HG03520 (cell line): ENCODE data around the gene GNG13.
A peak's percentile ranks its signal among the peaks of the same experiment; 100 is the strongest.

ENCODE experiments used
- ATAC-seq: cut with Tn5 transposase; IDR thresholded peaks from one replicate; pipeline ENCODE4 v1.9.1; 2021; ENCODE audit warnings: mild to moderate bottlenecking, moderate library complexity; ENCODE audit not compliant: unreplicated experiment

The GNG13 gene

DNA sequence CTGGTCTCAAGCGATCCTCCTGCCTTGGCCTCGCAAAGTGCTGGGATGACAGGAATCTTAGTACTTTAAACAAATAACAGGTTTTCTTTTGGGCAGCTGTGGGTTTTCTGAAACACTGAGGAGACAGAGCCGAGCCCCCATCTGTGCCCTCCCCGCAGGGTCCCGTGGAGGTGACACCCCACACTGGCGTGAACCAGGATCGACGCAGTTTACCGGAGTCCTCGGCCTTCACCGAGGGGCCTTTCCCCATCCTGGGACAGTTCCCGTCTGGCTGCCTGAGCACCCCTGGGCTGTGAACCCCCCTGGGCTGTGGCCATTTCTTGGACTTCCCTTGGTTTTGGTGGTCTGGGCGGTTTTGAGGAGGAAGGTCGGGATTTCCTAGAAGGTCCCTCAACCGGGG, 15.3 kb upstream of the GNG13 start:
- ATAC-seq: no peak

DNA sequence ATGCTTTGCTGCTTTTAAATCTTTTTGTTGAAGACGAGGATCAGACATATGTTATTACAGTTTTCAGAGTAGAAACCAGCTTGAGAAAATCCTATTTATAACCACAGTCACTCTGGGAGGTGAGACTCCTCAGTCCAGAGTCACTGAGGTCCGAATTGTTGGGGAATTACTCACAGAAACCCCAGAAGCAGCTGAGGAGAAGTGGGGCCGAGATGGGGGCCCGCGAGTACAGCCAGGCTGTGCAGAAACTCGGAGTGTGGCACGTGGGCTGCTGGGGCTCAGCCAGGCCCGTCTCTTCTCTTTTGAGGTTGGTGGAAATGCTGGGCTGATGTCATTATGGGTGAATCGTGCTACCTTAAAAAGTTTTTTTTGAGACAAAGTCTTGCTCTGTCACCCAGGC, 14.4 kb upstream of the GNG13 start:
- ATAC-seq: no peak

DNA sequence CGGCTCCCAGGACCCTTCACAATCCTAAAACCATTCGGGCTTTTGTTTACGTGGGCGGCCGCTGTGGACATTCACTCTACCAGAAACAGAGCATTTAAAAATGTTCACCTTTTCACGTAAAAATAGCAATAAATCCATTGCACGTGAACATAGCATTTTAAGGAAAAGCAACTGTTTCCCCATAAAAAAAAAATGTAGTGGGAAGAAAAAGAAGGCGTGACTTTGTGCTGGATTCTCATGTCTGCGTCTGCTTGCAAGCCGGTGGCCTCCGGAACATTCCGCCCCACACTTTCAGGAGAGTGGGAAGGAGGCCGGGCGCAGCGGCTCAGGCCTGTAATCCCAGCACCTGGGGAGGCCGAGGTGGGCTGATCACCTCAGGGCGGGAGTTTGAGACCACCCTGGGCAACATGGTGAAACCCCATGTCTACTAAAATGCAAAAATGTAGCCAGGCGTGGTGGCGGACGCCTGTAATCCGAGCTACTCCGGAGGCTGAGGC, 13.4 kb upstream of the GNG13 start:
- no peak for ATAC-seq

DNA sequence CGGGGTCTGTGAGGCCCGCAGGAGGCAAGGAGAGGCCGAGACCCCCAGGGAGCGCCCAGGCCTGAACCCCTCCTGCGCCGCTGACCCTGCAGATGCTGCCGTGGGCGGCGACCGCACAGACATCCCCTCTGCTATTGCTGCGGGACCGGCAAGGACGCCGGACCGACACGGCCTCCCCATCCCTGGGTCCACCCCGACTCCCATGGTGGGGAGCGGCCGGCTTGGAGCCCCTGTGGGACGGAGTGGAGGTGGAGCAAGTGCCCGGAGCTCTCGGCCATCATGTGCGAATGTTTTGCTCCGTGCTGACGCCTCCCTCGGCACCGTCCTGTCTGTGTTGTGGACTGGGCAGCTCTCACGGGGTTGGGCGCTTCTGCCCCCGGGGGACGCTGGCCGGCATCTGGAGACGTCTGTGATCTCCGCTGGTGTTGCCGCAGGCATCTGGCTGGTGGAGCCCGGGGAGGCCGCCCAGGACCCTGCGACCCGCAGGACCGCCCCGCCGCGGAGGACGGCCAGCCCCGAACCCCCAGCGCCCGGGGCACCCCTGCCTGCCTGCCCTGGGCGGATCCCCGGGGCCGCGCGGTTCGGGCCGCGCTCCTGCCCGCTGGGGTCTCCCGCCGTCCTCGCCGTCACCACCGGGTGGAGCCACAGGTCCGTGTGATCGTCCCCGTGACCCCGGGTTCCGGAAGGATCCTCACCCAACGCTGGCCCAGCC, 12.8 kb upstream of the GNG13 start:
- ATAC-seq: no peak

DNA sequence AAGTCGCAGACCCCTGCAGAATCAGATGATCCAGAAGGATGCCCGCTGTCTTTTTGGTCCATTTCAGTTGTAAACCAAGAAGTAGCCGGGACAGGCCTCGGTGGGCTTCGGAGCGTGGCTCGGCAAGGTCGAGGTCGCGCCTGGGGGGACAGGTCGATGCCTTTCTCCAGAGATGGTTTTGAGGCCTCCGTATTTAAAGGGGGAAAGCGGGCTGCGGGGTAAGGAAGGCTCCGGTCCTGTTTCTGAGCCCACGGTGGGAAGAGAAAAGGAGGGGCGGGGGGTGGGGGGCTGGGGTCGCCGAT, 7.5 kb upstream of the GNG13 start:
- no peak for ATAC-seq

DNA sequence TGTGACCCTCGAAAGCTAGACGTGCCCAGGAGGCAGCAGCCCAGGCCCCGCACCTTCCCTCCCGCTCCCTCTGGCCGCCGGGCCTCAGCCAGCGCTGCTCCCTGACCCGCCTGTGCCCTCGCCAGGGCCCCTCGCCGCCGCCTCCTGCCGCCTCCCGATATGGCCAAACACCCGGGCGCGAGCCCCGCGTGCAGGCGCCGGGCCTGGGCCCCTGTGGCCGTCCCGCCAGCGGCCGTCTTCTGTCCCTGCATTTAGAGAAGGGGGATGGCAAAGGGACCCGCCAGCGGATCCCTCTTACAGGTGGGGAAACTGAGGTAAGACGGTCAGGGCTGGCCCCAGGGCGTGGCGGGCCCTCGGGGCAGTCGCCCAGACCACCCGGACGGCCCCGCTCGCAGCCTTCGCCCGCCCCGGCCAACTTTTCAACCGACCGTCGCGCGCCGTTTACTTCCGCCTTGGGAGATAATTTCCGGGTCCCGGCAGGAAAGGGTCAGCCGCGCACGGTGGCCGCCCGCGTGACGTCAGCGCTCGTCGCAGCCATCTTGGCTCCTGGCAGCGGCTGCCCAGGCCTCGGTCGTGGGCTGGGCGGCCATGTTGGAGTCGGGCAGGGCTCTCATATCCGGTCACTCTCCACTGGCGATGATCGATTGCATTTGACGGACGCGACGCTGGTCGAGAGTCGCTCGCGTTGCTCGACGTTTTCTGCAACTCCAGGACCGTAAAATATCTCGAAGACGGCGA, 7.0 kb upstream of the GNG13 start:
- ATAC-seq: peak; percentile 81

DNA sequence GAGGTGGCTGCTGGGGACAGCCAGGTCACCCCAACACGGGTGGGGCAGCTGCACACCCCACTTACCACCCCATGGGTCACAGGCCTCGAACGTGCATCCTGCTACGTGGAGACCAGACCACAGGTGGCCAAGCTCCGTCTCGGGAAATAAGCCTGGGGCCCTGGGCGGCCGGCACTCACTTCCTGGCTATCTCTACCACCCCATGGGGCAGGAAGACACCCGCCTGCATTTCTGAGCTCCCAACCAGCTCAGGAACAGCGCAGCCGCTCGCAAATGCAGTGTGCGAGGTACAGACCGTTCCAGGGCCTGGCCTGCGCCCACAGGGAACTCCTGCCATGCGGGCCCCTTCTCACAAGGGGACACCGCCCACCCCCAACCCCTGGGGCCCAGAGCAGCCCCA, 4.9 kb upstream of the GNG13 start:
- ATAC-seq: no peak

DNA sequence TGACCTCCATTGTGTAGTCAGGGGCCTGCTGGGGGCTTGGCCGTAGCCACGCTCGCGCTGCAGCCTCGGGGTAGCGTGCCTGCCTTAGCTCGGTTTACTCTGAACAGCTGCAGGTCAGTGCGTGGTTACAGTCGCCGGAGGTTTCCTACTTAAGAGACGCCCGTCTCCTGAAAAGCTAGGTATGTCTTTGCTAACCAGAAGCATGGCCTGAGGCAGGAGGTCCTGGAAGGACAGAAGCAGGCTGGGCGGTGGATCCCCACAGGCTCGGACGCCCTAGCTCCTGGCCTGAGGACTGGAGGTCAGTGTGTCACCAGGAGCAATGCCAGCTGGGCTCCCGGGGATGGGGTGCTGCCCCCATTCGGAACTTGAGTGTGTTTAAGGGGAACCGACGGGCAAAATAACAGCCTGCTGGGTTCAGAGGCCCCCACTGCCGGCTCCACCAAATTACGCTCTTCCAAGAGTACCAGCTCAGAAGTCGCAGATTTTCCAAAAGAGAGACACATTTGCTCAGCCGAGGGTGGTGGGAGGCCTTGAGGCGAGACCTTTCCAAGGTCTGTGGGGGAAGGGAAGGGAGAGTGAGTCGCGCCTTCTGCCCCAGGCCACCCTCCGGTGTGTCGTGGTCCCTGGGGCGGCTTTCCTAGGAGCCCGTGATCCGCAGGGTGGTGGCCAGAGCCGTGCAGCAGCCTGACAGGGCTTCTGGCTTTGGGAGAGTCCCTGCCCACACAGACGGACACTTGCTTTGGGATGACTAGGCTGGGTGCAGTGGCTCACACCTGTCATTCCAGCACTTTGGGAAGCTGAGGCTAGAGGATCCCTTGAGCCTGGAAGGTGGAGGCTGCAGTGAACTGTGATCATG, 3.9 kb upstream of the GNG13 start:
- ATAC-seq: no peak

DNA sequence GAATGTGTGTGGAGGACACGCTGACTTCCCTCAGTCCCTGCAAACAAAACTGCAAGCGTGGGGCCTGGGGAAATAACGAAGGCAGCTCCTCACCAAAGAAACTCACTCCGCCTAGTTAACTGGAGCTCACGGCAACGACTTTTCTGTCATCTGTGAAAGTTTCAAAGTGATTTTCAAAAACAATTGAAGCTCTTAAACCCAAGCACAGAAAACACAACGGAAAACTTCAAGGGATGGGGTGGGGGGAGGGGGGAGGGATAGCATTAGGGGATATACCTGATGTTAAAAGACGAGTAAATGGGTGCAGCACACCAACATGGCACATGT, 3.2 kb upstream of the GNG13 start:
- ATAC-seq: no peak

DNA sequence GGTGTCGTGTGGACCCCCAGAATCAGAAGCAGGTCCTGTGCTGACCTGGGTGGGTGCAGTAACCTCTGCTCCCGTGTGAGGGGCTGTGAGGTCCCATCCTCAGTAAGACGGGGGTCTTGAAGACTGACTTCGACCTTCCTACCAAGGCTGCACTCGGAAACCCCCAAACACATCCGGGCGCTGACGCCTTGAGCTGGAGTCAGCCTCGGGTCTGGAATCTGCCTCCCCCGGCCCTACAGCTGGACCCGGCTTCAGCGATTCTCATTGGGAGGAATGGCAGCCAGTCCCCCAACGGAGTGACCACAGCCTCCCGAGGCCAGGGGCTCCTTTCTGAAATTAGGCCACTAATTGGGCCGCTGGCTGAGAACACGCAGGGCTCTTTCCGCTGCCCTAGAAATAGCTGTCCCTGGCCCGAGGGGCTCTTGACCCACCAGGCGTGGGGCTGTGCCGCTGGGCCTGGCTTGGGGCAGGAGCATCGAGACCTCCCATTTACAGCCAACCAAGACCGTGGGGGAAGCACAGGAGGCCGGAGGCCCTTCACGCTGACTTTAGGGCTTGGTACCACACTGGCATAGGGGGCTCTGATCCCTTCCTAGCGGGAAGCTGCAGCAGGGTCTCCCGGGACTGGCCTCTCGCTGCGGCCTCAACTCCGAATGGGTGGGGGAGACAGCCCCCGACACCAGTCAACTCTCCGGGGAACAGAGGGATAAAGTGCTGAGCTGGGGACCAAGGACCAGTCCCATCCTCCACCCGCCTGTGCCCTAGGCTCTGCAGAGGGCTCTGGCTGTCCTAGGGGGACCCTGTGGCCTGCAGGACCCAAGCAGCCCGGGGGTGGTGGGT, 2.6 kb upstream of the GNG13 start:
- ATAC-seq: no peak

DNA sequence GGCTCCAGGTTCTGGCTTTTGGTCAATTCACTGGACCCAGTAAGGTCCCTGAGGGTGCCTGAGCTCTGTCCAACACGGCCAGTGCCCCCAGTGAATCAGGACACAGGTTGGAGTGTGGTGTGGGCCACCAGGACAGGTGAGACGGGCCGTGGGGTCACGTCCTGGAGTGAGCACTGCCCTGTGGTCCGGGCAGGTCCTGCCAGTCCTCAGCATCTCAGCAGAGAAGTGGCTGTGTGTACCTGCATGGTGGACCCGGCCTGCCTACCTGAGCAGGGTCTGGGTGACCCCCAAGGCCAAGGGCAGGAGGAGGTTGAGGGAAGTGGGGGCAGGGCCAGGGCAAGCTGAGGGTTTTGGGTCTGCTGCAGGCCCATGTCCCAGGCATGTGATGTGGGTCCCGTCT, 1.9 kb upstream of the GNG13 start:
- no peak for ATAC-seq

DNA sequence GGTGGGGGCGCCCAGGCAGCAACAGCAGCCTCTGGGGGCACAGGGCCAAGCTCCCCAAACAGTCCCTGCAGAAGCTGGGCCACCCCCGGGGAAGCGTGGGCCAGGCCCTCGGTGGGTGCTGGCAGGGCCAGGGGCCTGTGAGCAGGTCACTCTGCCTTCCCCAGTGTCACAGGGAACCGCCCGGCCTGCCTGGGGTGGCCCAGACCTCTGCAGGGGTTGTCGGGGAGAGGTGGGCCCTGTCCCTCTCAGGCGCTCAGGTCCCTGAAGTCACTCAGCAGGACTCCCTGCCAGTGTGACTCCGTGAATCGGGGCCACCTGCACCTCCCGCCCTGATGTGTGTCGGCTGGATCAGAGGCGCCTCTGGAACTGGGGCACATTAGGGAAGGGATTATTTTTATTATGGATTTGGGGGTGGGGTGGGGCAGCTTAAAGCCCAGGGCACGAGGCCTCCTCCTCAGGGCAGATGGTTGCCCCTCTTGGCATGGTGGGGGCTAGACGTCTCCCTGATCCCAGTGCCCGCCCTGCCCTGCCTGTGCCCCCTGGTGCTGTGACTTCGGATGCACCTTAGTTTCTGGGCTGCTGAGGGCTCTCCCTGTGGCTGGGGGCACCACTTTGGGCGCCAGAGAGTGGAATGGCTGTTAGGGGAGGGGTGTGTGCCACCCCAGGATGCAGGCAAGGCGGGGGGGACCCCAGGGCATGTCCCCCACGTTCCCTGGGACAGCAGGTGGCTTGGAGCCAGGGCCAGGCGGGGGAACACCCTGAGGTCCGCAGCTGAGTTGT, 1.2 kb upstream of the GNG13 start:
- ATAC-seq: no peak

DNA sequence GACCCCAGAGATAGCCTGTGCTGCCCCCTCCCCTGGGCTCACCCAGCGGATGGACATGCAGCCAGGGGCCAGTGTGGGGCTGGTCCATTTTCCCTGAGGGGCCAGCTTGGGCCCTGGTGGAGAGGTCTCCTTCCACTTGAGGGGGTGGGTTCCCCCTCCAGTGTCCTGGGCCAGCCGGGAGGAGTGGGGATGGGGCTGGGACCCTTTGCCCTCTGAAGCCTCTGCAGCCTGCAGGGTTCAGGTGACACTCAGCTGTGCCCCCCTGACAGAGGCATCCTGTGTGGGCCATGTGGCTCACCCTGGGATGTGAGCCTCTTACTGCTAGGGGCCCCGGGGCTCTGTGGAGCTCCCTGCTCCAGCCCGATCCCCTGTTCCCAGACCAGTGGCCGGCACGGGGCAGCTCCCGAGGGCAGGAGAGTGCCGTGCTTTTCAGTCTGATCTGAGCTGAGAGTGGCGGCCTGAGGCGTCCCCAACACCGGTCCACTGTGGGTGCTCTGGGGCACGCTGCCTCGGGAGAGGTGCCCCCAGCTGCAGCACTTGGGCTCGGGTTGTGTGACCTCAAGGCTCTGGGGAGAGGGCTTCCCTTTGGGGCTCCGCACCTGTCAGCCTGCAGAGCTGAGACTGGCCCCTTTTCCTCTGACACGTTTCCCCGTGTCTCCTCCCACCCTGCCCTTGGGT, 439 bp upstream of the GNG13 start:
- ATAC-seq: no peak

DNA sequence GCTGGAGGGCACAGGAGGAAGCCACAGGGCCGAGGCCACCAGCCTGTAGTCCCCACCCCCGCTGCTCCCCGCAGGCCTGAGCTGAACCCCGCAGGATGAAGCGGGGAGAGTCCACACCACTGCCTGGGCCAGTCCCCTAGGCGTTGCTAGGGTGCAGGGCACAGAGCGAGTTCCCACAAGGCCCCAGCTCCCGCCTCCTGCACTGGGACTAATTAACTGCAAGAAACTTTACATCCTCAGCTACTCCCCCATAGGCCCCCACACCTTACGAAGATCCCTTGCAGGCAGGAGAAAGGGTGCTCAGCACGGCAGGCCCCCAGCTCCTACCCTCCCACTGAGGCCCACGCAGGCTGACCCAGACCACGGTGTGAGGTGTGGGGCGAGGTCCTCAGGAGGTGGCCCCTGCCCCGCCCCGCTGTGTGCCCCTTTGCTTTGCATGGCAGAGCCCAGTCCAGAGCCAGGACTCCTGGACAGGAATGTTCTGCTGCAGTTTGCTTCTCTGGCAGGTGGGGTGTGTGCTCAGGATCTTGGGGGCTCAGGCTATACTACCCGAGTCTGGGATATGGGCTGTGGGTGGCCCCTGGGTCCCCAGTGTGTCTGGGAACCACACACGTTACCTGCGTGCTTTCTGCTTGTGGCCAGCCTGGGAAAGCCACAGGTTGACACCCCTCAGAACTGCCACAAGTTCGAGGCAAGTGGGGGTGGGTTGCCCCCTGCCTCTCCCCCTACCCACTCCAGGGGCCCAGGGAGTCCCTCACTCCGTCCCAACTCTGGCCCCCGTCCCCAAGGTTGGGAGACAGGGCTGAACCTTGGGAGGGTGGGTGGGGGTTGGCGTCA, 1.2 kb downstream of the GNG13 start:
- no peak for ATAC-seq

DNA sequence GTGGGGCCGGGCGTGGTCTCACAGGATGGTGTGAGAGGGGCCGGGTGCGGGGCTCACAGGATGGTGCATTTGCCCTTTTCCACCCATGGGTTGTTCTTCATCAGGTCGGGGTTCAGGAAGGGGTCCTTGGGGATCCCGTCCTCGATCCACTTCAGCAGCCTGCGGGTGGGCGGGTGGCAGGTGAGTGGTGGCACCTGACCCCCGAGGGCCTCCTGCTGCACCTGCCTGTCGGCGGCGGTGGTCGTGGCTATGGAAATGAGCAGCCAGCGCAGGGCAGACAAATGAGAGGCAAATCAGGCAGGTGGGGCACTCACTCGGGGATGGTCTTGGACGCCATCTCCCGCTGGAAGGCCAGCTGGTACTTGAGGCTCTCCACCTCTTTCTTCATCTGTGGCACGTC, 1.9 kb downstream of the GNG13 start:
- ATAC-seq: no peak

DNA sequence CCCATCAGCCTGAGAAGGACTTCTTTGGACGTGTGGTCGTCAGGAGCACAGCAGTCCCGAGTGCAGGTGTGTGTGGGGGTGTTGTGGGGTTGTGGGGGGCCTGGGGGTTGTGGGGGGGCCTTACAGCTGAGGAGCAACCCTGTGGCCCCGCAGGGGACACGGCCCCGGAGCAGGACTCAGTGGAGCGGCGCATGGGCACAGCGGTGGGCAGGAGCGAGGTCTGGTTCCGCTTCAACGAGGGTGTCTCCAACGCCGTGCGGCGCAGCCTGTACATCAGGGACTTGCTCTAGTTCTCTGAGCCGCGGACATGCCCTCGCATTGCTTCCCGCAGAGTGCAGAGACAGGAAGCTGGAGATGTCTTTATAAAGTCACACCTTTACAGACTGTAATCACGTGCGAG, 2.8 kb downstream of the GNG13 start:
- ATAC-seq: no peak

DNA sequence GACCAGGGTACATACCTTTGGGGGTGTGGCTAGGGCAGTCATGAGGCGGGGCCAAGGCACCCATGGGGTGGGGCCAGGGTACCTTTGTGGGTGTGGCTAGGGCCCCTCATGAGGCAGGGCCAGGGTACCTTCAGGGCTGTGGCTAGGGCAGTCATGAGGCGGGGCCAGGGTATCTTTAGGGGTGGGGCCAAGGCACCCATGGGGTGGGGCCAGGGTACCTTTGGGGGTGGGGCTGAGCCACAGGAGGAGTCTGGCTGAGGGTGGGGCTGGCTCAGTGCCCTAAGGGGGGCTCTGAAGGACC, 3.5 kb downstream of the GNG13 start:
- ATAC-seq: no peak

DNA sequence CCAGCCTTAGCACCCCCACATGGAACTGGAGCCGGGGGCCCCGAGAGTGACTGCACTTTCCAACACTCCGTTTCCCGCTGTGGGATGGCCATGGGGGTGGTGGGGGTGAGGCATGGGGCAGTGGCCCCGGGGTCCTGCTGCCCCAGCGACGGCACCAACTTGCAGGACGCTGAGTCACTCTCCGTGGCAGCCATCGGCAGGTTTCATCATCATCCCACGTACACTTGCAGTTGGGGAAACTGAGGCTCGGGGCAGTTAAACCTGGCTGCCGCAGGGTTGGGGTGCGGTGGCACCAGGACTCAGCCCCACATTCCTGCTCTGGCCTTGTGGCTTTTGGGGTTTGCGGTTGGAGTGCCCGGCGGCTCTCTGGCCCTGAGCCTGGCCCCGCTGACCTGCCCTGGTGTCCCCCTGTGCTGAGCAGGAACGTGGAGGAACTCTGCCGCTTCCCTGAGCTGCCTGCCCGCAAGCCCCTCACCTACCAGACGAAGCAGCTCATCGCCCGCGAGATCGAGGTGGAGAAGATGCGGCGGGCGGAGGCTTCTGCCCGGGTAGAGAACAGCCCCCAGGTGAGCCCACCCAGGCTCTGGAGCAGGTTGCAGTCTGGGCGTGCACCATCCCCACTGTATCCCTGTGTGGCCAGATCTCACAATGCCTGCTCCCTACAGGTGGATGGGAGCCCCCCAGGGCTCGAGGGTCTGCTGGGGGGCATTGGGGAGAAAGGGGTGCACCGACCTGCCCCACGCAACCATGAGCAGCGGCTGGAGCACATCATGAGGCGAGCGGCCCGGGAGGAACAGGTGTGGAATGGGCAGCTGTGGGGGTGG, 4.0 kb downstream of the GNG13 start:
- ATAC-seq: no peak
